IPS-NIHi11 (cell line): Measurements from ENCODE around the gene GRAMD1A.
"Not testable (repeated sequence)": the region's sequence is repeated elsewhere in the genome, so short reads cannot be mapped to it uniquely, and the experiment has no call there.

Experiments used
- DNase-seq: peaks from one replicate; pipeline ENCODE4 v3.0.0; 2012; ENCODE audit warnings: mixed read lengths, low spot score

GRAMD1A gene

GRCh38 chr19:34979819-34980640 is 20.1 kb upstream of the GRAMD1A start:
- DNase-seq: no peak

- no peak for DNase-seq
These were observed 17.8 kb upstream of the GRAMD1A start for GRCh38 chr19:34982275-34982674.

GRCh38 chr19:34983786-34984185 is 16.3 kb upstream of the GRAMD1A start:
- no peak for DNase-seq

GRCh38 chr19:34984287-34984686 is 15.8 kb upstream of the GRAMD1A start:
- no peak for DNase-seq

- DNase-seq: peak; percentile 65
These were observed 14.7 kb upstream of the GRAMD1A start for GRCh38 chr19:34985249-34986022.

- no peak for DNase-seq
These were observed 12.0 kb upstream of the GRAMD1A start for GRCh38 chr19:34988119-34988518.

- no peak for DNase-seq
These were observed 10.8 kb upstream of the GRAMD1A start for GRCh38 chr19:34989298-34989697.

- no peak for DNase-seq
These were observed 9.4 kb upstream of the GRAMD1A start for GRCh38 chr19:34990578-34991192.

- DNase-seq: no peak
These were observed 8.4 kb upstream of the GRAMD1A start for GRCh38 chr19:34991542-34992333.

- DNase-seq: not testable (repeated sequence)
These were observed 7.5 kb upstream of the GRAMD1A start for GRCh38 chr19:34992582-34992981.

GRCh38 chr19:34994286-34994642 is 5.9 kb upstream of the GRAMD1A start:
- no peak for DNase-seq

GRCh38 chr19:34994643-34995541 is 5.2 kb upstream of the GRAMD1A start:
- DNase-seq: no peak

- DNase-seq: no peak
These were observed 4.6 kb upstream of the GRAMD1A start for GRCh38 chr19:34995551-34995950.

- DNase-seq: no peak
These were observed 3.0 kb upstream of the GRAMD1A start for GRCh38 chr19:34997071-34997617.

GRCh38 chr19:34998224-34998623 is 1.9 kb upstream of the GRAMD1A start:
- not testable (repeated sequence) for DNase-seq

GRCh38 chr19:34998777-34999497 is 1.2 kb upstream of the GRAMD1A start:
- DNase-seq: peak; percentile 81

GRCh38 chr19:35000338-35000646 is 169 bp downstream of the GRAMD1A start:
- DNase-seq: no peak

GRCh38 chr19:35000647-35001501 is 751 bp downstream of the GRAMD1A start:
- peak; percentile 40 for DNase-seq

GRCh38 chr19:35002037-35002535 is 2.0 kb downstream of the GRAMD1A start:
- no peak for DNase-seq
